GM12892 (cell line): ENCODE results near the gene LY6G5C.

Source experiments
- DNase-seq: peaks from one replicate; pipeline ENCODE4 v3.0.0; 2011; ENCODE audit not compliant: insufficient read length
- FAIRE-seq: peaks from 2 replicates; lab custom pipeline; 2011; peaks lifted over from hg19 to GRCh38; lab: Jason Lieb, UNC
- POLR2A ChIP-seq: IDR thresholded peaks from 2 replicates; pipeline ENCODE4 v1.6.1; 2011; ENCODE audit warnings: low read depth, low read length, control low read depth
- POLR2AphosphoS5 ChIP-seq: IDR thresholded peaks from 2 replicates; pipeline ENCODE4 v1.6.1; 2011; ENCODE audit warnings: low read depth, low read length, control low read depth
- TAF1 ChIP-seq: IDR thresholded peaks from 2 replicates; pipeline ENCODE4 v1.6.1; 2011; ENCODE audit warnings: low read depth, mild to moderate bottlenecking, control low read depth, low read length, borderline replicate concordance

The LY6G5C gene

DNA sequence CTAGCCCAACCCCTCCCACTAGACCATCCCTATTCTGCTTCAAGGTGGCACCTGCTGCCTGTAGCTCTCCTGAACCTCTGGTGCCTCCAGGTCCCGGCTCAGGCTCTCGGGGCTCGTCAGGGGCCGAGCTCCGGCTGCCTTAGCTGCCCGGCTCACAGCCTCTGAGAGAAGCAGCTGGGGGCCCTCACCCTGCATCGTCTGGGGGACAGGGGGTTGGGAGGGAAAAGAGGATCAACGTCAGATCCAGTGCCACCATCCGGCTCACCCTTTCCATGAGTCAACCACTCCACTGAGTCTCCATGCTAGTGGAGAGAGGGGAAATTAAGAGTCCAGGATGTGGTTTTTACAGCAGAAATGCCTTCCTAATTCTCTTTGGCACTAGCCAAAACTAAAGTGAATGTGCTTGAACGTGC lies 41.4 kb downstream of the LY6G5C start:
- FAIRE-seq = no peak
- no peak for TF ChIP-seq TAF1
- TF ChIP-seq POLR2AphosphoS5 = no peak; the same call in 1 of the 2 replicates
- TF ChIP-seq POLR2A = 0 out of 2 replicates have a peak, but pooled peaks have one; percentile 21
- no peak for DNase-seq

DNA sequence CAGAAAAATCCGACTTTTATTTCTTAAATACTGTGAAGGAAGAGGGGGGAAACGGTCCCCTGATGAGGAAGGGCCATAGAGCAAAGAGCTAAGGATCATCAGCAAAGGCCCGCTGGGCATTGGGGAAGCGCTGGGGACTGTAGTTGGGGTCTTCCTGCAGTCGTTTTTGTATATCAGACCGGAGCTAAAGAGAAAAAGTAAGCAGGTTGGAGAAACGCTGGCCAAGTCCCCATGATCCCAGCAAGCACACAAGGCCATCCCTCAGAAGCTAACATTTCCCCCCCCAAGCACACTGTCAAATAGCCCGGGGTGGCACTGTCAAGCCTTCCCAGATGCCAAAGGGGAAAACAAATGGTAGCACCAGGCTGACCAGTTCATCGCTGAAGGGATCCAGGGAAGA lies 41.8 kb downstream of the LY6G5C start:
- DNase-seq = no peak
- no peak for TF ChIP-seq TAF1
- peak; percentile 49; the same call in 1 of the 2 replicates for TF ChIP-seq POLR2A
- peak; percentile 81 for TF ChIP-seq POLR2AphosphoS5
- FAIRE-seq = no peak

DNA sequence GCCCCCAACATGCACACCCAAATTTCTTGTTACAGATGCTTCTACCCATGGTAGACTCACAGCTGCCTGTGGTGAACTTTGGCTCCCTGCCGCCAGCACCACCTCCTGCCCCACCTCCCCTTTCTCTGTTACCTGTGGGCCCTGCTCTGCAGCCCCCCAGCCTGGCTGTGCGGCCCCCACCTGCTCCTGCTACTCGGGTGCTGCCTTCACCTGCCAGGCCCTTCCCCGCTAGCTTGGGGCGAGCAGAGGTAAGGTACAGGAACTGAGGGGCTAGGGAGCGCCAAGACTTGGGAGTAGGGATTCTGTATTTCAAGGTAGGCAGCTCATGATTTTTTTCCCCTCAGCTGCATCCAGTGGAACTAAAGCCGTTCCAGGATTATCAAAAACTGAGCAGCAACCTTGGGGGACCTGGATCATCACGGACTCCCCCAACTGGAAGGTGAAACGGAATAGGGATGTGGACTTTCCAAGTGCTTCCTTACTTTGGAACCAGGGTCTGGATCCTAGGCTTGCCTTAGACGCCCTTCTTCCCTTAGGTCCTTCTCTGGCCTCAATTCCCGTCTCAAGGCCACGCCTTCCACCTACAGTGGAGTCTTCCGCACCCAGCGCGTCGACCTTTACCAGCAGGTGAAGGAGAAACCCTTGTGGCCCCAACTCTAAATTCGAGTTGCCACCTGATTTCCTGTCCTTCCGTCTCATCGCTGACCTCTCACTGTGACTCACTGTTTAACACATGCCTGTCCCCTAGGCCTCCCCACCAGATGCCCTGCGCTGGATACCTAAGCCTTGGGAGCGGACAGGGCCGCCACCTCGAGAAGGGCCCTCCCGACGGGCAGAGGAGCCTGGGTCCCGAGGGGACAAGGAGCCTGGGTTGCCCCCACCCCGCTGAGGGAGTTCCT lies 43.9 kb downstream of the LY6G5C start:
- DNase-seq (no peak), FAIRE-seq (no peak)
- TF ChIP-seq TAF1 (no peak), POLR2A (no peak), POLR2AphosphoS5 (no peak)

DNA sequence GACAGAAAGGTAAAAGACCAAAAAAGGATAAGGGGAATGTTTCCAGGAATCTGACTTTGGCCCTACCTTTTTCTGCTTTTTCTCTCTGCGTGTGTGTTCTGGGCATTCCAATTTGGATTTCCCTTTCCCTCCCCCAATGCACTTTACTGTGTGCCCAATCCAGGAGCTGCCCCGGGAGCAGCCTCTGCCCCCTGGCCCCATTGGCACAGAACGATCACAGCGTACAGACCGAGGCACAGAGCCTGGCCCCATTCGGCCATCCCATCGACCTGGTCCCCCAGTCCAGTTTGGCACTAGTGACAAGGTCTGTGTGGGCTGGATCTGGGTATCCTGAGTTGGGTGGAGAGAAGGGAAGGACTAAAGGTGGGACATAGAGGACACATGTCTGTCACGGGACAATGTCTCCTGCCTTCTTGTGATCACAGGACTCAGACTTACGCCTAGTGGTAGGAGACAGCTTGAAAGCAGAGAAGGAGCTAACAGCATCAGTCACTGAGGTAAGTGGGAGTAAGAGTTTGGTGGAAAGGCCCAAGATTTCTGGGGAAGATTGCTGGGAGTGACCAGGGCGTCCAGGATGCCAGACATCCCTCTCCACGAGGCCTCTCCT lies 45.8 kb downstream of the LY6G5C start:
- DNase-seq (no peak), FAIRE-seq (no peak)
- TF ChIP-seq POLR2AphosphoS5 (no peak), POLR2A (no peak), TAF1 (no peak)

DNA sequence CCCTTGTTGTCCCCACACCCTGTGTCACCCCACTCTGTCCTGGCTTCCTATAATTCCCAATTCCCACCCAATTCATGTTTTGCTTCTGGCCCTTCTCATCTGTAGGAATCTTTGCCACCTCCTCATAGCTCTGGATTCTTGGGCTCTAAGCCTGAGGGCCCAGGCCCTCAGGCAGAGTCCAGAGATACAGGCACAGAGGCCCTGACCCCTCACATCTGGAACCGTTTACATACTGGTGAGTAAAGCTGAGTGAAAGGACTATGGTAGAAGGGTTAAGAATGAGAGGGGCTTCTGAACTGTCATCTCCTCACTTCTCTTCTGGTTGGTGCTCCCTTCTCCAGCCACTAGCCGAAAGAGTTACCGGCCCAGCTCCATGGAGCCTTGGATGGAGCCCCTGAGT lies 46.7 kb downstream of the LY6G5C start:
- FAIRE-seq = no peak
- DNase-seq = no peak
- TF ChIP-seq POLR2AphosphoS5 (no peak), TAF1 (no peak), POLR2A (no peak)

DNA sequence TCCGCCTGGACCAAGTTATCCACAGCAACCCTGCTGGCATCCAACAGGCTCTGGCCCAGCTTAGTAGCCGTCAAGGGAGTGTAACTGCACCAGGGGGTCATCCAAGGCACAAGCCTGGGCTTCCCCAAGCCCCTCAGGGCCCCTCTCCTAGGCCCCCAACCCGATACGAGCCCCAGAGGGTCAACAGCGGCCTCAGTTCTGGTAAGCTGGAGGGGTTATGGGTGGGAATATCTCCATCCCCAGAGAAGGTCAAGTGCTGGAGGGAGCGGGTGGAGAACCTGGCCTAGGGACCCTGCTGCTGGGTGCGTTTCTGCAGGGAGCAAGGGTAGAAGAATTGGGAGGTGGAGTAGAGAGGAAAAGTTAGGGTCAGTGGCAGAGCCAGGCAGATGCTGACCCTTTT lies 47.4 kb downstream of the LY6G5C start:
- TF ChIP-seq POLR2AphosphoS5 (no peak; the same call in 1 of the 2 replicates), POLR2A (no peak), TAF1 (no peak)
- FAIRE-seq (no peak), DNase-seq (no peak)

DNA sequence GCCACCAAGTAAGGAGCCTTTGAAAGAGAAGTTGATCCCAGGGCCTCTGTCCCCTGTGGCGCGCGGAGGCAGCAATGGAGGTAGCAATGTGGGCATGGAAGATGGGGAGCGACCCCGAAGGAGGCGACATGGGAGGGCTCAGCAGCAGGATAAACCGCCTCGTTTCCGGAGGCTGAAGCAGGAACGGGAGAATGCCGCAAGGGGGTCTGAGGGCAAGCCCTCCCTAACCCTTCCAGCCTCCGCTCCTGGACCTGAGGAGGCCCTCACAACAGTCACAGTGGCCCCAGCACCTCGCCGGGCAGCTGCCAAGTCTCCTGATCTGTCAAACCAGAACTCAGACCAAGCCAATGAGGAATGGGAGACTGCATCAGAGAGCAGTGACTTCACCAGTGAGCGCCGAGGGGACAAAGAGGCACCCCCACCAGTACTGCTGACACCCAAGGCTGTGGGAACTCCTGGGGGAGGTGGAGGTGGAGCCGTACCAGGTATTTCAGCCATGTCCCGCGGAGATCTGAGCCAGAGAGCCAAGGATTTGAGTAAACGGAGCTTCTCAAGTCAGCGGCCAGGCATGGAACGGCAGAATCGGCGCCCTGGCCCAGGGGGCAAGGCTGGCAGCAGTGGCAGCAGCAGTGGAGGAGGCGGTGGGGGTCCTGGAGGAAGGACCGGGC lies 48.5 kb downstream of the LY6G5C start:
- DNase-seq (no peak), FAIRE-seq (no peak)
- peak; percentile 55 for TF ChIP-seq POLR2A
- peak; percentile 69 for TF ChIP-seq POLR2AphosphoS5
- no peak for TF ChIP-seq TAF1

DNA sequence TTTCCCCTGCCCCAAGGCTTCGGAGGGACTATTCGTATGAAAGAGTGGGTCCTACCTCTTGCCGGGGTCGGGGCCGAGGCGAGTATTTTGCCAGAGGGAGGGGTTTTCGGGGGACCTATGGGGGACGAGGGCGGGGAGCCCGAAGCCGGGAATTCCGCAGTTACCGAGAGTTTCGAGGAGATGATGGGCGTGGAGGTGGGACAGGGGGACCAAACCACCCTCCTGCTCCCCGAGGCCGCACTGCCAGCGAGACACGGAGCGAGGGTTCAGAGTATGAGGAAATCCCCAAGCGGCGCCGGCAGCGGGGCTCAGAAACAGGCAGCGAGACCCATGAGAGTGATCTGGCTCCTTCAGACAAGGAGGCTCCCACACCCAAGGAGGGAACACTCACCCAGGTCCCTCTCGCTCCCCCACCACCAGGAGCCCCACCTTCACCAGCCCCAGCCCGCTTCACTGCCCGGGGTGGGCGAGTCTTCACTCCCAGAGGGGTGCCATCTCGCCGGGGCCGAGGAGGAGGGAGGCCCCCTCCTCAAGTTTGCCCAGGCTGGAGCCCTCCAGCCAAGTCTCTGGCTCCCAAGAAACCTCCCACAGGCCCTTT lies 49.1 kb downstream of the LY6G5C start:
- DNase-seq (no peak), FAIRE-seq (no peak)
- peak; percentile 62; the same call in 1 of the 2 replicates for TF ChIP-seq POLR2AphosphoS5
- TF ChIP-seq POLR2A = peak; percentile 12; the same call in 1 of the 2 replicates
- TF ChIP-seq TAF1 = no peak

DNA sequence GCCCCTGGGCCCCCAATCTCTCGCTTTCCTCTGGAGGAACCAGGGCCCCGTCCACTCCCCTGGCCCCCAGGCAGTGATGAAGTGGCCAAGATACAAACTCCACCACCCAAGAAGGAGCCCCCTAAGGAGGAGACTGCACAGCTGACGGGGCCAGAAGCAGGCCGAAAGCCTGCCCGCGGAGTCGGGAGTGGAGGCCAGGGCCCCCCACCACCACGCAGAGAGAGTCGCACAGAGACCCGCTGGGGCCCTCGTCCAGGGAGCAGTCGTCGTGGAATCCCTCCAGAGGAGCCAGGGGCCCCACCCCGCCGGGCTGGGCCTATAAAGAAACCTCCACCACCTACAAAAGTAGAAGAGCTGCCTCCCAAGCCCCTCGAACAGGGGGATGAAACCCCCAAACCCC lies 49.7 kb downstream of the LY6G5C start:
- no peak for FAIRE-seq
- DNase-seq = no peak
- TF ChIP-seq TAF1 = no peak
- no peak for TF ChIP-seq POLR2A

DNA sequence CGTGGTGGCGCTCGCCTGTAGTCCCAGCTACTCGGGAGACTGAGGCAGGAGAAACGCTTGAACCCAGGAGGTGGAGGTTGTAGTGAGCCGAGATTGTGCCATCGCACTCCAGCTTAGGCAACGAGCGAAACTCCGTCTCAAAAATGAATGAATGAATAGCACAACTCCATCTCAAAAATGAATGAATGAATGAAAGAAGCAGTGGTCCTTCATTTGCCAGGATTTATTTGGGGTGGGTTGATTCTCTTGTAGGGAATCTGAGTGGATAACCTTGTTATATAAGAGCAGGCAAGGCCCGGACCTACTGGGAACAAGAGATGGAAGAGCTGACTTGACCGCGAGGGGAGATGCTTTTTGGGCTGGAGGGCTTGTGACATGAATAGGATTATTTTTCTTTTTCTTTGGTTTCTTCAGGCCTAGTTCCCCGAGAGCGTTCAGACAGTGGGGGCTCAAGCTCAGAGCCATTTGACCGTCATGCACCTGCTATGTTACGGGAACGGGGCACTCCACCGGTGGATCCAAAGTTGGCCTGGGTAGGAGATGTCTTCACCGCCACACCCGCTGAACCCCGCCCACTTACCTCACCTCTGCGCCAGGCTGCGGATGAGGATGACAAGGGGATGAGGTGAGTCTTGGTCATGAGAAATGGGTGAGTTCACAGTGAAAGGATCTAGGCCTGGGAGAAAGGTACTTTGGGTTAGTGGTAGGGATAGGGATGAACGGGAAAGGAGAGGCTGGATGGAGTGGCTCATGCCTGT lies 50.5 kb downstream of the LY6G5C start:
- TF ChIP-seq POLR2AphosphoS5 (peak; percentile 22; the same call in 1 of the 2 replicates), TAF1 (no peak)
- FAIRE-seq (no peak), DNase-seq (no peak)
